HepG2 (cell line): ENCODE data around the gene SIAH2. TPM values are rescaled to one million over a fixed set of nuclear protein-coding genes. Genes with fewer than 3 reads are reported as not detected.
A peak's percentile ranks its signal among the peaks of the same experiment; 100 is the strongest.

Source experiments
- ARNT2 ChIP-seq: sonication (generic); formaldehyde crosslinking; IDR thresholded peaks from 2 replicates; pipeline ENCODE4 v1.8.0; 2022; ENCODE audit warnings: mild to moderate bottlenecking, low read depth, missing genetic modification reagents, moderate library complexity
- ATF2 ChIP-seq: sonication (generic); formaldehyde crosslinking; IDR thresholded peaks from 2 replicates; pipeline ENCODE4 v1.4.0; 2020; ENCODE audit warnings: missing genetic modification reagents
- DMAP1 ChIP-seq: IDR thresholded peaks from 2 replicates; pipeline ENCODE4 v1.6.1; 2016
- FLYWCH1 ChIP-seq: sonication (generic); formaldehyde crosslinking; IDR thresholded peaks from 2 replicates; pipeline ENCODE4 v1.8.1; 2023; ENCODE audit warnings: mild to moderate bottlenecking, missing genetic modification reagents
- FOXO4 ChIP-seq: sonication (generic); formaldehyde crosslinking; conservative IDR thresholded peaks from 2 replicates; pipeline ENCODE4 v1.8.1; 2023; ENCODE audit warnings: missing genetic modification reagents
- GMEB2 ChIP-seq: IDR thresholded peaks from 2 replicates; pipeline ENCODE4 v1.6.1; 2016; ENCODE audit warnings: missing biosample characterization, missing genetic modification reagents, low read depth
- HOXA3 ChIP-seq: sonication (generic); formaldehyde crosslinking; IDR thresholded peaks from 2 replicates; pipeline ENCODE4 v1.5.0; 2020; ENCODE audit warnings: missing genetic modification reagents
- KDM5B ChIP-seq: sonication (generic); formaldehyde crosslinking; IDR thresholded peaks from 2 replicates; pipeline ENCODE4 v1.4.0; 2020; ENCODE audit warnings: missing genetic modification reagents, mild to moderate bottlenecking, borderline replicate concordance
- NFYC ChIP-seq: IDR thresholded peaks from 2 replicates; pipeline ENCODE4 v1.6.1; 2016; ENCODE audit warnings: missing genetic modification reagents, missing compliant biosample characterization
- POGZ ChIP-seq: sonication (generic); formaldehyde crosslinking; IDR thresholded peaks from 2 replicates; pipeline ENCODE4 v1.4.0; 2020; ENCODE audit warnings: mild to moderate bottlenecking, missing genetic modification reagents
- SOX5 ChIP-seq: IDR thresholded peaks from 2 replicates; pipeline ENCODE4 v1.6.1; 2016; ENCODE audit warnings: borderline replicate concordance
- TBP ChIP-seq: sonication (generic); formaldehyde crosslinking; IDR thresholded peaks from 2 replicates; pipeline ENCODE4 v1.5.0; 2020; ENCODE audit warnings: missing genetic modification reagents
- TFAP4 ChIP-seq: sonication (generic); IDR thresholded peaks from 2 replicates; pipeline ENCODE4 v1.6.1; 2016; ENCODE audit warnings: low read depth, borderline replicate concordance
- ZMYM4 ChIP-seq: sonication (generic); formaldehyde crosslinking; IDR thresholded peaks from 2 replicates; pipeline ENCODE4 v1.8.1; 2023; ENCODE audit warnings: mild to moderate bottlenecking, missing genetic modification reagents
- ZNF12 ChIP-seq: sonication (generic); formaldehyde crosslinking; IDR thresholded peaks from 2 replicates; pipeline ENCODE4 v1.5.0; 2020; ENCODE audit warnings: missing genetic modification reagents
- ZNF382 ChIP-seq: sonication (generic); formaldehyde crosslinking; IDR thresholded peaks from 2 replicates; pipeline ENCODE4 v1.5.0; 2020; ENCODE audit warnings: missing genetic modification reagents, mild to moderate bottlenecking, borderline replicate concordance
- ZNF687 ChIP-seq: sonication (generic); formaldehyde crosslinking; IDR thresholded peaks from 2 replicates; pipeline ENCODE4 v1.5.1; 2020; ENCODE audit warnings: mild to moderate bottlenecking, missing genetic modification reagents, moderate library complexity
- ZSCAN12 ChIP-seq: sonication (generic); formaldehyde crosslinking; IDR thresholded peaks from 2 replicates; pipeline ENCODE4 v1.9.0; 2021; ENCODE audit warnings: mild to moderate bottlenecking, missing genetic modification reagents
- polyA plus RNA-seq, 8 experiments: library from polyadenylated mRNA; depleted of rRNA in 3 of 8; stranded (reverse) in 7 of 8; unstranded in 1 of 8; fragments of >200 nt; fragmentation: Illumina TruSeq in 4 of 8; extraction: Trizol in 4 of 8; gene quantifications; 2 replicates each; pipeline versions ENCODE4 v1.2.1 to v1.2.3, GENCODE V29; 2011 to 2016; ENCODE audit warnings: low read depth in 4 of 8, missing spikeins in 1 of 8, mixed read lengths in 1 of 8; ENCODE audit not compliant: insufficient read depth in 1 of 8
- total RNA-seq, 5 experiments: library from RNA; depleted of rRNA; stranded (reverse); fragments of >200 nt; fragmentation: Illumina TruSeq; extraction: Trizol; gene quantifications; 2 replicates each; pipeline ENCODE4 v1.2.3, GENCODE V29; 2016; ENCODE audit warnings: low read depth in 1 of 5

SIAH2 gene
- total and polyA plus RNA-seq, 2 of the 13 experiments (the other 11 are each of a cell fraction or from before 2014, with no cell fraction given) = 71.8 to 117 TPM

GRCh38 chr3:150733373-150733935, 29.5 kb downstream of the SIAH2 start (continued):
- peak; percentile 87; the same call in 1 of the 2 replicates for TF ChIP-seq ZNF12
- TF ChIP-seq ATF2 (CRISPR knock-in tag) = no peak
- no peak for TF ChIP-seq FLYWCH1 (CRISPR knock-in tag)
- no peak for TF ChIP-seq ZNF382 (CRISPR knock-in tag)
- 0 out of 2 replicates have a peak, but pooled peaks have one; percentile 10 for TF ChIP-seq KDM5B (CRISPR knock-in tag)
- peak; percentile 87 for TF ChIP-seq SOX5
- TF ChIP-seq ZNF687 (CRISPR knock-in tag) = peak; percentile 27; the same call in 1 of the 2 replicates
- TF ChIP-seq ZSCAN12 (CRISPR knock-in tag) = no peak
- no peak for TF ChIP-seq ARNT2 (CRISPR knock-in tag)
- TF ChIP-seq TBP (CRISPR knock-in tag) = no peak
- TF ChIP-seq POGZ = 0 out of 2 replicates have a peak, but pooled peaks have one; percentile 6
- TF ChIP-seq FOXO4 (CRISPR knock-in tag) = no peak
- TF ChIP-seq NFYC (CRISPR knock-in tag) = peak; percentile 26; the same call in 1 of the 2 replicates
- TF ChIP-seq DMAP1 = 0 out of 2 replicates have a peak, but pooled peaks have one; percentile 45
- no peak for TF ChIP-seq GMEB2 (CRISPR knock-in tag)
- peak; percentile 55 for TF ChIP-seq HOXA3
- TF ChIP-seq TFAP4 = peak; percentile 57; the same call in 1 of the 2 replicates
- peak; percentile 49; the same call in 1 of the 2 replicates for TF ChIP-seq ZMYM4 (CRISPR knock-in tag)
